Stimulated activated CD4-positive, alpha-beta T cell treated with anti-CD3 and anti-CD28 coated beads, Interleukin-1b, Interleukin-23, amount 100 ng/mL, for 24 hours (primary cell): ENCODE data around the gene SRGAP3.
A peak's percentile ranks its signal among the peaks of the same experiment; 100 is the strongest.

Experiments
- DNase-seq, 4 experiments: peaks; one replicate each; pipeline ENCODE4 v3.0.0-alpha.2; 2020; ENCODE audit warnings: low read depth in 4 of 4, low spot score in 1 of 4

The SRGAP3 gene

DNA sequence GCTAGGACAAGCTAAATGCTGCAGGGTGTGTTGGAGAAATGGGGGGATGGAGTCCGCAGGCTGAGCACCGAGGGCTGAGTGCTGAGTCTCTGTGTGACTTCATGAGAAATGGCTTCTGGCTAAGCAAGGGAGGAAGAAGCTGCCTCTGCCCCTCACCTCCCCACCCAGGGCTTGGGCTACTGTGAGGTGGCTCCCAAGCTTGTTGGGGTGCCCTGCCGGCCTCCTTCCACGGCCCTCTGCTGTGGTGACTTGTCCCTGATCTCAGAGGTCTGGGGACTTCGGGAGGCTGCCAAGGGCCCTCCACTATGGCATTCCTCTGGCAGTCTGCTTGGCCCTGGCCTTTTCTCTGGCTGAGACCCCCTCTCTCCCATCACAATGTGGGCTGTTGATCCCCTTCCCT lies 256.1 kb downstream of the SRGAP3 start:
- DNase-seq = no peak

DNA sequence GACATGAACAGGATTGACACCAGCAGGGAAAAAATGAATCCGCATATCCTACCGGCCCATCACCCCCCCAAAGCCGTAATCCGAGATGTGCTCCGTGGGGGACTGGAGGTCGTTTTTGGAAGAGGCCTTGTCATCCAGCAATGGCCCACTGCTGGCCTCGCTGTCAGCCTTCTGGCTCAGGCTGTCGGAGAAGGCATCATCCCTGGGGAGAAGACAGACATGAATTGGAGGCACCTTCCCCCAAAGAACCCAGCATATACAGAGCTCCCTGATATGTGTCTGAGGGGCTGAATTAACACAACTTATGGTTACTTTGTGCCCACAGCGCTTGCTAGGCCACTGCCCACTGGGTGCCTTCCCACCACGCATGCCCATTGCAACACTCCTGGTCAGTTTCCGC lies 256.6 kb downstream of the SRGAP3 start:
- DNase-seq = no peak

DNA sequence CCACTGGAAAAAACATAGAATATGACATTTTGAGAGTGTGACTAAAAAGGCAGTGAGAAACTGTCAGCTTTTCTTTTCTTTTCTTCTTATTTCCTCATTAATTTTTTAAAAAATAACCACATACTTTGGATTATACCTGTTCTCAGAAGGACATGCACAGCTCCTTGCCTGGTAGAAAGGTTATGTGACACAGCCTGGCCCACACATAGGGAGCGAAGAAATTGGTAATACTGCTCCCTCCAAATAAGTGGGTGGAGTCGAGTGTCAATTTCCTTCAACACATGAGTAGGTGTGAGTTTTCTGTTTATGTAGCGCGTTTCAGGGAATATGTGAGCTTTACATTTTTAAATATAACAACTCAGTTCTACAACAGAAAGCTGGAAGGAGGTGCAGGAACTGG lies 257.2 kb downstream of the SRGAP3 start:
- no peak for DNase-seq

GRCh38 chr3:8990266-8991215 lies 258.9 kb downstream of the SRGAP3 start:
- no peak for DNase-seq

DNA sequence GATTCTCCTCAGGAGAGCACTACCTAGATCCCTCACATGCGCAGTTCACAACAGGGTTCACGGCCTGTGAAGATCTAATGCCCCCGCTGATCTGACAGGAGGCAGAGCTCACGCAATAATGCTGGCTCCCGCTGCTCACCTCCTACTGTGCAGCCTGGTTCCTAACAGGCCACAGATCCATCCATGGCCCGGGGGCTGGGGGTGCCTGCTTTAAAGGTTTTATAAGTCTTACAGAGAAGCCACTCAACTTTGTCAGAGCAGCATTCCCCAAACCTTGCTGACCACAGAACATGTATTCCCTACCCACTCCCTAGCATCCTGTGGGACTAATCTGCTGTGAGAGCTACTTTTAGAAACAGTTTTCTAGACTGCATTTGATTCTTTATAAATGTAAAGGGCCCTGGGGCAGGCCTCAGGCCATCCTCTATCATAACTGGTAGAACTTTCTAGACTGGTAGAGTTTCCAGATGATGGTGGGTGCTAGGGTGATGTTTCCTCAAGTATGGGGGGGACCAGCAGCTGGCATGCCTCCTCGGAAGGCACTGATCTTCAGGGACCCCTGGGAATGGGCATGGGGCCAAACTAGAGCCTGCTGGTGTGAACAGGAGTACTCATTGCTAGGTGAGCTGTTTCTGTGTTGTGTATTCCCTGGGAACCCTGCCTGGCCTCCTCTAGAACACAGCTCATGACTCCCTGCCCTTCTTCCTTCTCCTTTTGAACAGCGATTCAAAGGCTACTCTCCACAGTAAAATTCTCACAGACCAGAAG lies 260.5 kb downstream of the SRGAP3 start:
- no peak for DNase-seq

GRCh38 chr3:8988384-8988655 lies 261.1 kb downstream of the SRGAP3 start:
- DNase-seq = no peak

DNA sequence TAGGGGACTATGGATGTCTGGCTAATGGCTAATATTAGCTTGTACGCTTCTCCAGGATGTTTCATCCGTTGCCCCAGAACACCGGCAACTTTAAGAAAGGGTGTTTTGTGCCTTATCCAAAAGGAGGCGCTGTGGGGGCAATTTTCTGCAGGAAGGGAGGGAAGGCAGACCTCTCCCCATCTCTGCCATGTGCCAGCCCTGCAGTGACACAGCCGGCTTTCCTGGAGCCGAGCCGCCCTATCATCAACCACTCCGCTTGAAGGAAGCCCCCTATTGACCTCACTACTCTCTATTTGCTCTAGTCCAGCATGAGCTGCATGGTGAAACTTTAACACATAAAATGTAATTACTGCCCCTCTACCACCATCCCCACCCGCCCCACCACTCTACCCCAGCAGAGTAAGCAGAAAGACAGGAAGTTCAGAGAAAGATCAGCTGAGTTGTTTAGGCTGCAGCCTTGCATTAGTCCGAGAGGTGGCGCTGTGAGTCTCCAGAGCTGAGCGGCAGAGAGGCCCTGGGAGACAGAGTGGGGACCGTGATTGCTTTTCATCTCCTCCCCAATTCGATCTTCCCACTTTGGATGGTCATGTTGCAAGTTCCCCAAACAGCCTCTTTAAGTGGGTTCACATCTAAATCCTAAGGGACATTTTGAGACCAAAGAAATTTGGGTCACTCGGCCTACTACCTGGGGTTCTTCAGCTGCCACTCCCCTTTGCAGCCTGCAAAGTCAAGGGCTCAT lies 261.6 kb downstream of the SRGAP3 start:
- peak; percentile 12 to 40 (median 28) for DNase-seq

DNA sequence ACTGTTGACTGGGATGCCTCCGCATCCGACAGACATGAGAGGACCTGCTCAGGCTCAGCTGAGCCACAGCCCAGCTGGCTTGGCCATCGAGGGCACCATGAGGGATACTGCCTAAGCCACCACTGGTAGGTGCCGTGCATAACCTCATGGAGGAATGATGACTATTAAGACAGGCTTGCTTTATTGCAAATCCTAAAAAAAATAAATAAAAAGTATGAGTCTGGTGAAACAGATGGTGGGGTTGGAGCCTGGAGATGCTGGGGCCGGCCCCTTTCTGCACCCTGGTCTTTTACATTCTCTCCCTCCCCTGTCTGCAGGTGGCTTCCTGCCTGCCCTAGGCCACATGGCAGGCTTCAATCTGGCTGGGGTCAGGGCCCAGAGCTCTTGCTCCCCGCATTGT lies 262.2 kb downstream of the SRGAP3 start:
- no peak for DNase-seq

DNA sequence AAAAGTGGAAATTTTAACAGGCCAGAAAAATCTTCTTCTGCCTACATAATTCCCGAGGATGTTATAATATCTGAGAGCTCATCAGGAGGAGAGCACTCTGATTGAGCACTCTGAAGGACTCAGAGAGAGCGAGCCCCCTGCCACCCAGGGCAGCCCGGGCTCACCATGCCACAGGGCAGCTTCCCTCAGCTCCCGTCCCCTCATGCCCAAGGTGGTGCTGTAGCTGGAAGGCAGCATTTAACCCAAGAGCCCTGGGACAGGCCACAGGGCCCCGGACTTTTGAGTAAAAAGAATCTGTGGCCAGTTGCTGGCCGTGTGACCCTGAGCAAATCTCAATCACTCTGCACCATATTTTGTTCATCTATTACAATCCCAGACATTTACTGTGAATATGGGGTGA lies 262.7 kb downstream of the SRGAP3 start:
- DNase-seq = no peak

- no peak for DNase-seq
Observed at GRCh38 chr3:8985876-8986275, 263.6 kb downstream of the SRGAP3 start.

GRCh38 chr3:8985411-8985831 lies 264.0 kb downstream of the SRGAP3 start:
- no peak for DNase-seq

DNA sequence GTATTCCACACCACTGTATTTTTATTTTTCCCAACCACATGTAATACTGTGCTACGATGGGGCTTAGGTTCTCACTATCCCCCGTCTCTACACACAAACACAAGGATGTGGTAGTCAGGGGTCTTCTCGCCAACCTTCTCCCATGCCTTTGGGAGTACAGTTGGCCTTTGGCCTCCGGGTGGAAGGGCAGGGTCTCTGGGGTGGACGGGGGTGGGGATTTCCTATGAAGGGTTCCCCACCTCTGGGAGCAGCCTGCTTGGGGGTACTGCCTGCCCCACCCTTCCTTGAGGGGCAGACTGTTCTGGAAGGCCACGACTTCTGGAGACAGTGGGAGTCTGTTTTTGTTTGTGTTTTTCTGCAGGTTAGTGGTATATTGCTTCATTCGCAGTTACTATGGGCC lies 264.9 kb downstream of the SRGAP3 start:
- DNase-seq = no peak

DNA sequence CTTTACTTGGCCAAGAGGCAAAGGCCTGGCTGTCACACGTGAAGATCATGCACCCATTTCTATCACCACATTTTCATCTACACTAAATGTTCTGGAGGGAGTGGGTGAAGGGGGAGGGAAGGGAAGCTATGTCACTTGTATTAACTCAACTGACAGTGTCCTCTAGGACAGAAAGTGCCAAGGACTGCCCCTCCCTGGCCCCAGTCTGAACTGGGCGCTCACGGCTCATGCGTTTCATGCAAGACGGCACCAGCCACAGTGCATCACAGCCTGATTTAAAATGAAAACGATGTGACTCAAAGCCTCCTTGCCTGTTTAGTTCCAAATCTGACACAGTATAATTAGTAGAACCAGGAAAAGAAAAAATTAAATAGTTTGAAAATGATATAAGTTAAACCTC lies 265.4 kb downstream of the SRGAP3 start:
- no peak for DNase-seq

- DNase-seq = no peak
Observed at GRCh38 chr3:8983591-8983990, 265.9 kb downstream of the SRGAP3 start.

GRCh38 chr3:8983026-8983425 lies 266.4 kb downstream of the SRGAP3 start:
- no peak for DNase-seq

- no peak for DNase-seq
Observed at GRCh38 chr3:8982509-8982908, 266.9 kb downstream of the SRGAP3 start.

DNA sequence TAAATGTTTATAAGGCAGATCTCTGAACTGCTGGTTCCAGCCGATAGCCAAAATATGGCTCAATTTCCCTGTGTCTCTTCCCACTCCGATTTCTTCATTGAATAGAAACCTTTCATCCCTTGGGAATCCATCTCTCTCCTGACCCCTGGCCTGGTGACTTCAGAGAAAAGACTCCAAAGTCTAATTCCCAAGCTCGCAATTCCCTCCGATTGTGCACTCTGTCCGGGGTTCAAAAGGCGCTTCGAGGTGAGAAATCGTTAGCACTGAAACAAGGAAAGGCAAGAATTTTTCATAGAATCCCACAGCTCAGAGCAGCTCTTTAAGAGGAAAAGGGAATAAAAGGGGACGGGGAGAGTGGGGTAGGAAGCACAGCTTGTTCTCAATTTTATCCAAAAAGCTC lies 267.7 kb downstream of the SRGAP3 start:
- no peak for DNase-seq

DNA sequence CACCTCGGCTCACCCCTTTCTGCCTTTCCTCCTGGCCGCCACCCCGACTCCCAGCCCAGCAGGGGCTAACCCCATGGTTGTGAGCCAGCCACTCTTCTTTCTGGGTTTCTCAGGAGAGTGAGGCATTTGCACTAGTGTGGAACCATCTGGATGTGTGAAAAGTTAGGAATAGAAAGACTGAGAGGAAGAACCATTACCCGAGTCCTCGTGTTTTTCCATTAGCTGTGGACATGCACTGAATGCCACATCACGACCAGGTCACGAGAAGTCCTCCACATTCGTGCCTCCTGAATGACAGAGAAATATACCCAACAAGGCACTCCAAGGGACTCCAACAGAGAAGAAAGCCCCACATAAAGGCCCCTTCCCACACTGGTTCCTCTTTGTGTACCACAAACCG lies 268.1 kb downstream of the SRGAP3 start:
- no peak for DNase-seq

GRCh38 chr3:8980756-8981257 lies 268.6 kb downstream of the SRGAP3 start:
- no peak for DNase-seq

- DNase-seq = no peak
Observed at GRCh38 chr3:8979262-8979661, 270.2 kb downstream of the SRGAP3 start.

- DNase-seq = no peak
Observed at GRCh38 chr3:8978551-8978950, 270.9 kb downstream of the SRGAP3 start.
